Measurements from ENCODE around the gene INKA1. TPM values are rescaled to one million over a fixed set of nuclear protein-coding genes. Genes with fewer than 3 reads are reported as not detected.

INKA1 gene
- total RNA-seq, 1 donor from 2014 or later, result 10.0 TPM

DNA sequence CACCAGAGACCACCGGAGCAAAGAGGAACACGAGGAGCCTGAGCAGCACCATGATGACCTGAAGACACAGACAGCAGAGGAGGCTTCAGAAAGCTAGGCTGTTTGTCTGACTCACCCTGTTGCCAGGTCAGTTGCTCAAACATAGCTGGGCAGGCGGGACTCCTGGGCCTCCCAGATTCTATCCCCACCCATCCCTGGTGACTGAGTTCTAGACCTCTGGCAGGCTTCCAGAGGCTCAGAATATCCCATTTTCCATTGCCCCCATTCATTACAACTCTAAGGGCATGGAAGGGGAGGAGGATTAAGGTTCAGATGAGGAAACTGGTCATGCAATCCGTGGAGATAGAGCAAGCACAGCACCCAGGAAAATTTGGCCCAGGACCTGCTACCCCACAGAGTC is 3.3 kb upstream of the INKA1 start, which contains the start of gene CDHR4:
TSS of gene CDHR4 (minus strand) at position 113 of the 400 bp plus-strand sequence. CDS start at position 52, 61 bp downstream.
- ATAC-seq (ENCODE audit: low read depth) (no peak), DNase-seq (no peak)
- H3K27me3 Mint-ChIP-seq, result no peaks in the 10 kb centered on the region
- TF ChIP-seq, protein P1, sequence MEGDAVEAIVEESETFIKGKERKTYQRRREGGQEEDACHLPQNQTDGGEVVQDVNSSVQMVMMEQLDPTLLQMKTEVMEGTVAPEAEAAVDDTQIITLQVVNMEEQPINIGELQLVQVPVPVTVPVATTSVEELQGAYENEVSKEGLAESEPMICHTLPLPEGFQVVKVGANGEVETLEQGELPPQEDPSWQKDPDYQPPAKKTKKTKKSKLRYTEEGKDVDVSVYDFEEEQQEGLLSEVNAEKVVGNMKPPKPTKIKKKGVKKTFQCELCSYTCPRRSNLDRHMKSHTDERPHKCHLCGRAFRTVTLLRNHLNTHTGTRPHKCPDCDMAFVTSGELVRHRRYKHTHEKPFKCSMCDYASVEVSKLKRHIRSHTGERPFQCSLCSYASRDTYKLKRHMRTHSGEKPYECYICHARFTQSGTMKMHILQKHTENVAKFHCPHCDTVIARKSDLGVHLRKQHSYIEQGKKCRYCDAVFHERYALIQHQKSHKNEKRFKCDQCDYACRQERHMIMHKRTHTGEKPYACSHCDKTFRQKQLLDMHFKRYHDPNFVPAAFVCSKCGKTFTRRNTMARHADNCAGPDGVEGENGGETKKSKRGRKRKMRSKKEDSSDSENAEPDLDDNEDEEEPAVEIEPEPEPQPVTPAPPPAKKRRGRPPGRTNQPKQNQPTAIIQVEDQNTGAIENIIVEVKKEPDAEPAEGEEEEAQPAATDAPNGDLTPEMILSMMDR (IDR thresholded peaks at IDR 0.05), result no peak
- H3K4me3 Mint-ChIP-seq, result no peak within 1 kb of the TSS
- no peaks in the 10 kb centered on the region for H3K9me3 Mint-ChIP-seq
- peaks cover 4% of the 10 kb centered on the region for H3K36me3 Mint-ChIP-seq (ENCODE audit: low read depth)
- ChIA-PET POLR2A (no interaction called here), CTCF (interaction anchor here (10.9 kb wide), 1 partner anchor 40 kb away, joined by 238 read pairs; no protein-coding TSS in a partner anchor)
- peaks cover 18% of the 10 kb centered on the region for H3K4me1 Mint-ChIP-seq
- intact Hi-C loops (cut with micrococcal nuclease), result loop anchor here (10.0 kb wide), 2 partner anchors 435 to 495 kb away; partner anchors contain the start of genes GNAI2, HYAL3, IFRD2 and NAA80
- H3K27ac Mint-ChIP-seq, result no peak within 1 kb of the TSS

DNA sequence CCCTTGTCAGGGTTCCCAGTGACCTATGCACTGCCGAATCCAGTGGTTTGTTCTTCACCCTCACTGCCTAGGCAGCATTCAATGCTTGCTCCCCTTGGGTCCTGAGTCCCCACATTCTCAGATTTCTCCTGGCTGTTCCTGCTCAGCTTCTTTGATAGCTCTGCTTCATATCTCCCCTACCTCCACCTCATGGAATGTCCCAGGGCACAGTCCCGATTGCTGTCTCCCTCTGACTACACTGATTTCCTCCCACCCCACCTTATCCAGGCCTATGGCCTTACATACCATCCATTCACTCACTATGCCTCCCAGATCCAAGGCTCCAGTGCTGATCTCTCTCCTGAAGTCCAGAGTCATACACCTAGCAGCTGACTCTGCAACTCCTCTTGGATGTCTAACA is 1.9 kb upstream of the INKA1 start:
- intact Hi-C loops (cut with micrococcal nuclease), result loop anchor here (10.0 kb wide), 2 partner anchors 434 to 494 kb away; partner anchors contain the start of genes GNAI2, HYAL3, IFRD2 and NAA80

DNA sequence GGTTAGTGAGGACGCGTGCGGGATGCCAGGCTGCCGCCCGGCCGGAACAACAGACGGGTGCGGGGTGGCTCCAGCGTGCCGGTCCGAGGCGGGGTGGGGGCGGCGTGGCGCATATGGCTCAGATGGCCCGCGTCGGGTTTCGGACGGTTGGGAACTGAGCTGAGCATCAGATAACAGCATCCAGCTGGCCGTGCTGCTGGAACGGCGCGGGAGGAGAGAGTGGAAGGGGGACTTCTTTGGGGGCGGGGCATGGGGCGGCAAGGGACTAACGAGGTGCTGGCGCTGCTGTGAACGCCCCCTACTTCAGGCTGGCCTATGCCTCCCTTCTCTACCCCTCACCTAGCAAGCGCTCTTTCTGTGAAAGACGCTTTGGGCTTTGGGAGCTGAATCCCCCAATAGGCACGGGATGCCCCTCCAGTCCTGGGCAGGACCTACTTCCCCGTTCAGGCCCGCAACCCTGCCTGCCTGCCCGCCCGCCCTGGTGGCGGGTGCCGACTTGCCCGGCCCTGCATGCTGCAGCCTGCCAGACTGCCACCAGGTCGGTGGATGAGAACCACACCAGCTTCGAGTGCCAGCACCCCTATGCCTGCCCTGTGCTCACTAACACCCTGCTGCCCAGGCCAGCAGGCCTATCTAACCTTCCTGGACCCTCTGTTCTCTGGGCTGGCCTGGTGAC is 542 bp downstream of the INKA1 start:
- Mint-ChIP-seq H3K4me1 (peaks cover 55% of the 10 kb centered on the region), H3K4me3 (peak overlapping the region; percentile 92), H3K36me3 (ENCODE audit: low read depth) (peaks cover 6% of the 10 kb centered on the region), H3K27ac (peak overlapping the region; percentile 92), H3K9me3 (no peaks in the 10 kb centered on the region), H3K27me3 (no peaks in the 10 kb centered on the region)
- ChIA-PET CTCF (interaction anchor here (0.9 to 10.9 kb wide), 8 partner anchors 8 to 264 kb away, joined by 3 to 238 read pairs (median 7); partner anchors contain the start of gene UBA7), POLR2A (interaction anchor here (0.6 to 7.3 kb wide), 16 partner anchors 13 to 464 kb away, joined by 3 to 138 read pairs (median 6); partner anchors contain the start of genes IP6K1, MON1A, RBM5 and RBM6)
- intact Hi-C loops (cut with micrococcal nuclease), result loop anchor here (1.0 to 10.0 kb wide), 5 partner anchors 13 to 491 kb away; partner anchors contain the start of genes GNAI2, HYAL3, IFRD2 and NAA80
- TF ChIP-seq, protein P1 (IDR thresholded peaks at IDR 0.05), result no peak
- peak; percentile 62 for DNase-seq
- ATAC-seq (ENCODE audit: low read depth), result peak; percentile 15

More for the DNA sequence above, 1.9 kb upstream of the INKA1 start:
- DNase-seq (no peak), ATAC-seq (ENCODE audit: low read depth) (no peak)
- Mint-ChIP-seq H3K36me3 (ENCODE audit: low read depth) (peaks cover 4% of the 10 kb centered on the region), H3K4me3 (no peak overlapping the region), H3K27me3 (no peaks in the 10 kb centered on the region), H3K4me1 (peaks cover 31% of the 10 kb centered on the region), H3K27ac (no peak overlapping the region), H3K9me3 (no peaks in the 10 kb centered on the region)
- ChIA-PET POLR2A (interaction anchor here (7.0 to 7.3 kb wide), 2 partner anchors 15 to 39 kb away, joined by 106 to 138 read pairs; partner anchors contain the start of gene UBA7), CTCF (interaction anchor here (1.0 to 10.9 kb wide), 4 partner anchors 10 to 38 kb away, joined by 3 to 238 read pairs (median 16); partner anchors contain the start of gene UBA7)
- TF ChIP-seq, protein P1 (IDR thresholded peaks at IDR 0.05), result no peak

DNA sequence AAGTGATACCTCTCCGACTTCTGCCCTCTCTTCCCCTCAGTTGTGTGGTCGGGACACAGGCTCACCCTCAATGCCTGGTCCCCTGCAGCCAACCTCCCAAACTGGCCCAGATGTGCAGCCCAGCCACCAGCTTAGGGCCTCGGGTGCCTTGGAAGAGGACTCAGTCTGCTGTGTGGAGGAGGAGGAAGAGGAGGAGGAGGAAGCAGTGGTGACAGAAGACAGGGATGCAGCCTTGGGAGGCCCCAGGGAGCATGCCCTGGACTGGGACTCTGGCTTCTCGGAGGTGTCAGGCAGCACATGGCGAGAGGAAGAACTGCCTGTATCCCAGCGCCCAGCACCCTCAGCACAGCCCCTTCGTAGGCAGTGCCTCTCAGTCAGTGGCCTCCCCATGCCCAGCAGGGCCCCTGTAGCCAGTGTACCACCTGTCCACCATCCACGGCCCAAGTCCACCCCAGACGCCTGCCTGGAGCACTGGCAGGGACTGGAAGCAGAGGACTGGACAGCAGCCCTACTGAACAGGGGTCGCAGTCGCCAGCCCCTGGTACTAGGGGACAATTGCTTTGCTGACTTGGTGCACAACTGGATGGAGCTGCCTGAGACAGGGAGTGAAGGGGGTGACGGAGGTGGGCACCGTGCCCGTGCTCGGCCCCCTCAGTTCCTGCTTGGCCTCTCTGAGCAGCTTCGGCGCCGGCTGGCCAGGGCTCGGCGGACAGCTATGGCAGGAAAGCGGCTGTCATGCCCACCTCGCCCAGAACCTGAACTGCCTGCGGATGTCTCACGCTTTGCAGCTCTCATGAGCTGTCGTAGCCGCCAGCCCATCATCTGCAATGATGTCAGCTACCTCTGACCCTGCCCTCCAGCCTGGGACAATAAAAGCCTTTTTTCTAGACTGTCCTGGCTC is 1.3 kb downstream of the INKA1 start:
- POLR2A ChIA-PET, result interaction anchor here (0.9 to 7.3 kb wide), 10 partner anchors 12 to 545 kb away, joined by 3 to 138 read pairs (median 9); partner anchors contain the start of genes GMPPB, IP6K1, MON1A and RBM6
- Mint-ChIP-seq H3K27me3 (no peaks in the 10 kb centered on the region), H3K4me1 (peaks cover 62% of the 10 kb centered on the region), H3K9me3 (no peaks in the 10 kb centered on the region), H3K27ac (peak overlapping the region; percentile 92), H3K4me3 (peak overlapping the region; percentile 92), H3K36me3 (ENCODE audit: low read depth) (peaks cover 11% of the 10 kb centered on the region)
- ATAC-seq (ENCODE audit: low read depth) (peak; percentile 3), DNase-seq (peak; percentile 29)
- TF ChIP-seq, protein P1 (IDR thresholded peaks at IDR 0.05), result no peak
- intact Hi-C loops (cut with micrococcal nuclease), result loop anchor here (1.0 to 10.0 kb wide), 4 partner anchors 9 to 490 kb away; partner anchors contain the start of genes GNAI2, HYAL3, IFRD2 and IP6K1
- CTCF ChIA-PET, result interaction anchor here (0.9 to 10.9 kb wide), 7 partner anchors 9 to 265 kb away, joined by 3 to 238 read pairs (median 8); partner anchors contain the start of genes AMIGO3 and UBA7
